Measurements from ENCODE around the gene PCDH9.

- TF ChIP-seq, protein P1, sequence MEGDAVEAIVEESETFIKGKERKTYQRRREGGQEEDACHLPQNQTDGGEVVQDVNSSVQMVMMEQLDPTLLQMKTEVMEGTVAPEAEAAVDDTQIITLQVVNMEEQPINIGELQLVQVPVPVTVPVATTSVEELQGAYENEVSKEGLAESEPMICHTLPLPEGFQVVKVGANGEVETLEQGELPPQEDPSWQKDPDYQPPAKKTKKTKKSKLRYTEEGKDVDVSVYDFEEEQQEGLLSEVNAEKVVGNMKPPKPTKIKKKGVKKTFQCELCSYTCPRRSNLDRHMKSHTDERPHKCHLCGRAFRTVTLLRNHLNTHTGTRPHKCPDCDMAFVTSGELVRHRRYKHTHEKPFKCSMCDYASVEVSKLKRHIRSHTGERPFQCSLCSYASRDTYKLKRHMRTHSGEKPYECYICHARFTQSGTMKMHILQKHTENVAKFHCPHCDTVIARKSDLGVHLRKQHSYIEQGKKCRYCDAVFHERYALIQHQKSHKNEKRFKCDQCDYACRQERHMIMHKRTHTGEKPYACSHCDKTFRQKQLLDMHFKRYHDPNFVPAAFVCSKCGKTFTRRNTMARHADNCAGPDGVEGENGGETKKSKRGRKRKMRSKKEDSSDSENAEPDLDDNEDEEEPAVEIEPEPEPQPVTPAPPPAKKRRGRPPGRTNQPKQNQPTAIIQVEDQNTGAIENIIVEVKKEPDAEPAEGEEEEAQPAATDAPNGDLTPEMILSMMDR (conservative IDR thresholded peaks at IDR 0.05; ENCODE audit: low read depth, low read length): no peak
- no peak for TF ChIP-seq EZH2 (IDR thresholded peaks at IDR 0.05; ENCODE audit: borderline replicate concordance, low read depth, low read length, poor library complexity, severe bottlenecking)
Observed at GRCh38 chr13:66926200-66926850, 303.8 kb downstream of the PCDH9 start.

Data from A673 (cell line).